Hepatocyte (in vitro differentiated cells): ENCODE results near the gene AOPEP. TPM values are rescaled to one million over a fixed set of nuclear protein-coding genes. Genes with fewer than 3 reads are reported as not detected.

Experiments used
- DNase-seq: peaks from one replicate; pipeline ENCODE4 v3.0.0-alpha.2; 2016; ENCODE audit warnings: low spot score
- H2AFZ ChIP-seq: fragments of 200-600 bp; sonication (generic); 2 replicates; pipeline ENCODE4 v1.6.0; 2016; ENCODE audit warnings: antibody characterized with exemption, mild to moderate bottlenecking
- H3K27ac ChIP-seq: fragments of 200-600 bp; sonication (generic); 2 replicates; pipeline ENCODE4 v1.5.1; 2016; ENCODE audit warnings: mild to moderate bottlenecking
- H3K27me3 ChIP-seq: fragments of 200-600 bp; sonication (generic); 2 replicates; pipeline ENCODE4 v1.6.1; 2016
- H3K36me3 ChIP-seq: fragments of 200-600 bp; sonication (generic); replicated peaks from 2 replicates; pipeline ENCODE4 v1.5.1; 2016; ENCODE audit warnings: low read depth; ENCODE audit not compliant: insufficient read depth
- H3K4me1 ChIP-seq: fragments of 200-600 bp; sonication (generic); 2 replicates; pipeline ENCODE4 v1.5.1; 2016; ENCODE audit warnings: mild to moderate bottlenecking, moderate library complexity; ENCODE audit not compliant: insufficient read depth
- H3K4me2 ChIP-seq: fragments of 200-600 bp; sonication (generic); 2 replicates; pipeline ENCODE4 v1.6.0; 2016
- H3K4me3 ChIP-seq: fragments of 200-600 bp; sonication (generic); 2 replicates; pipeline ENCODE4 v1.5.1; 2016; ENCODE audit warnings: mild to moderate bottlenecking
- H3K79me2 ChIP-seq: fragments of 200-600 bp; sonication (generic); 2 replicates; pipeline ENCODE4 v1.6.0; 2017; ENCODE audit warnings: mild to moderate bottlenecking
- H3K9me2 ChIP-seq: fragments of 200-600 bp; sonication (generic); replicated peaks from 2 replicates; pipeline ENCODE4 v1.6.0; 2017; ENCODE audit warnings: mild to moderate bottlenecking; ENCODE audit not compliant: insufficient read depth
- H3K9me3 ChIP-seq: fragments of 200-600 bp; sonication (generic); 2 replicates; pipeline ENCODE4 v1.5.1; 2016; ENCODE audit warnings: low read depth, mild to moderate bottlenecking
- H4K20me1 ChIP-seq: fragments of 200-600 bp; sonication (generic); 2 replicates; pipeline ENCODE4 v1.6.0; 2016; ENCODE audit warnings: mild to moderate bottlenecking; ENCODE audit not compliant: insufficient read depth, poor library complexity, severe bottlenecking
- CTCF ChIP-seq: fragments of 200-600 bp; sonication (generic); IDR thresholded peaks from 2 replicates; pipeline ENCODE4 v1.5.1; 2016; ENCODE audit warnings: antibody characterized with exemption, mild to moderate bottlenecking; ENCODE audit not compliant: poor library complexity
- EZH2 ChIP-seq: fragments of 200-600 bp; sonication (generic); IDR thresholded peaks from 2 replicates; pipeline ENCODE4 v1.6.1; 2016; ENCODE audit warnings: antibody characterized with exemption, mild to moderate bottlenecking, borderline replicate concordance
- EZH2phosphoT487 ChIP-seq: fragments of 200-600 bp; sonication (generic); IDR thresholded peaks from one replicate; pipeline ENCODE4 v1.6.1; 2018; ENCODE audit warnings: antibody characterized with exemption, mild to moderate bottlenecking, low read depth, moderate library complexity; ENCODE audit not compliant: unreplicated experiment, severe bottlenecking
- WGBS: methylation state at CpG from one replicate; pipeline ENCODE4 v1.1.6; 2016; ENCODE audit warnings: low lambda C conversion rate; ENCODE audit errors: missing lambda C conversion rate; 5-methylcytosine and 5-hydroxymethylcytosine counted together
- polyA plus RNA-seq: library from polyadenylated mRNA; unstranded; fragments of >200 nt; fragmentation: Nextera tagmentation; extraction: Ambion mirVana; gene quantifications from 2 replicates; pipeline ENCODE4 v1.2.1, GENCODE V29; 2016
- total RNA-seq: library from RNA; depleted of rRNA; stranded (reverse); fragments of >200 nt; gene quantifications from 2 replicates; pipeline ENCODE4 v1.2.3, GENCODE V29; 2014

AOPEP gene
- total and polyA plus RNA-seq, 2 experiments from 2014 or later = 82.8 to 101 TPM

GRCh38 chr9:94932652-94933510 is 206.4 kb downstream of the AOPEP start:
- Histone ChIP-seq H4K20me1 (no peaks in the 10 kb centered on the region), H3K4me1 (peaks cover 15% of the 10 kb centered on the region), H3K9me3 (no peaks in the 10 kb centered on the region), H3K27ac (no peak overlapping the region), H3K27me3 (no peaks in the 10 kb centered on the region), H3K4me3 (no peak overlapping the region), H3K79me2 (peaks cover 10% of the 10 kb centered on the region), H3K9me2 (no peaks in the 10 kb centered on the region), H3K36me3 (no peaks in the 10 kb centered on the region), H2AFZ (no peak overlapping the region), H3K4me2 (no peak overlapping the region)
- no peak for DNase-seq
- WGBS = 87% methylated on average over 12 of the region's 12 CpGs
- TF ChIP-seq EZH2 = no peak
- no peak for TF ChIP-seq EZH2phosphoT487
- TF ChIP-seq CTCF = no peak

GRCh38 chr9:94933511-94933828 is 207.0 kb downstream of the AOPEP start:
- no peak overlapping the region for H3K27ac ChIP-seq
- TF ChIP-seq CTCF (no peak), EZH2phosphoT487 (no peak), EZH2 (no peak)
- H3K27me3 ChIP-seq = no peaks in the 10 kb centered on the region
- WGBS = 97% methylated on average over 3 of the region's 3 CpGs
- H3K9me2 ChIP-seq = no peaks in the 10 kb centered on the region
- no peak overlapping the region for H2AFZ ChIP-seq
- no peak for DNase-seq
- H4K20me1 ChIP-seq = no peaks in the 10 kb centered on the region
- H3K79me2 ChIP-seq = peaks cover 4% of the 10 kb centered on the region
- no peaks in the 10 kb centered on the region for H3K36me3 ChIP-seq
- peaks cover 10% of the 10 kb centered on the region for H3K4me1 ChIP-seq
- H3K4me3 ChIP-seq = no peak overlapping the region
- no peaks in the 10 kb centered on the region for H3K9me3 ChIP-seq
- no peak overlapping the region for H3K4me2 ChIP-seq

GRCh38 chr9:94934816-94935328 is 208.4 kb downstream of the AOPEP start:
- Histone ChIP-seq H3K4me2 (no peak overlapping the region), H3K27me3 (no peaks in the 10 kb centered on the region), H3K36me3 (no peaks in the 10 kb centered on the region), H3K4me1 (peaks cover 5% of the 10 kb centered on the region), H3K9me2 (no peaks in the 10 kb centered on the region), H3K4me3 (no peak overlapping the region), H3K9me3 (no peaks in the 10 kb centered on the region), H2AFZ (no peak overlapping the region), H3K79me2 (peaks cover 8% of the 10 kb centered on the region), H3K27ac (no peak overlapping the region), H4K20me1 (no peaks in the 10 kb centered on the region)
- TF ChIP-seq CTCF = no peak
- TF ChIP-seq EZH2phosphoT487 = no peak
- TF ChIP-seq EZH2 = no peak
- WGBS = 90% methylated on average over 9 of the region's 9 CpGs
- no peak for DNase-seq
